ENCODE data around the gene ARHGAP29.
A peak's percentile ranks its signal among the peaks of the same experiment; 100 is the strongest.

Gene ARHGAP29

GRCh38 chr1:94259635-94260289 is 22.4 kb upstream of the ARHGAP29 start:
- DNase-seq, result no peak
- no peak overlapping the region for H3K27ac ChIP-seq (ENCODE audit: low read depth, low read length)
- peaks cover 10% of the 10 kb centered on the region for H3K27me3 ChIP-seq (ENCODE audit: insufficient read depth, low read length, poor library complexity)
- H3K4ac ChIP-seq (ENCODE audit: low read depth, low read length), result no peak overlapping the region
- no peaks in the 10 kb centered on the region for H3K4me1 ChIP-seq (ENCODE audit: control insufficient read depth, low read depth, low read length)
- H3K9ac ChIP-seq (ENCODE audit: low read length), result no peak overlapping the region
- no peaks in the 10 kb centered on the region for H3K79me2 ChIP-seq (ENCODE audit: control insufficient read depth, insufficient read depth, low read length)
- H3K23ac ChIP-seq (ENCODE audit: low read length), result no peak overlapping the region
- H3K4me3 ChIP-seq (ENCODE audit: low read length), result no peak overlapping the region
- H3K79me1 ChIP-seq (ENCODE audit: low read length), result no peaks in the 10 kb centered on the region
- H3K4me2 ChIP-seq (ENCODE audit: low read length), result no peak overlapping the region
- H2AK5ac ChIP-seq (ENCODE audit: low read length), result no peak overlapping the region
- H2BK15ac ChIP-seq (replicated peaks; ENCODE audit: low read depth), result no peak overlapping the region
- H4K5ac ChIP-seq (ENCODE audit: low read length), result no peak overlapping the region
- no peak overlapping the region for H3K56ac ChIP-seq (ENCODE audit: low read length)
- H4K8ac ChIP-seq (ENCODE audit: low read depth, low read length), result no peak overlapping the region
- WGBS (ENCODE audit: extremely low coverage, insufficient coverage, low lambda C conversion rate), result no CpG with 5 or more reads among the region's 7 CpGs
- no peaks in the 10 kb centered on the region for H3K36me3 ChIP-seq (ENCODE audit: control insufficient read depth, insufficient read depth, low read length)
- H2BK120ac ChIP-seq (ENCODE audit: low read depth, low read length), result no peak overlapping the region
- no peak overlapping the region for H2BK5ac ChIP-seq (ENCODE audit: low read length)
- no peak overlapping the region for H3K18ac ChIP-seq (ENCODE audit: low read length)

- Histone ChIP-seq H3K9ac (ENCODE audit: low read length) (no peak overlapping the region), H3K4me2 (ENCODE audit: low read length) (no peak overlapping the region), H2BK120ac (ENCODE audit: low read depth, low read length) (no peak overlapping the region), H3K4me3 (ENCODE audit: low read length) (no peak overlapping the region), H4K8ac (ENCODE audit: low read depth, low read length) (no peak overlapping the region), H3K18ac (ENCODE audit: low read length) (no peak overlapping the region), H3K79me1 (ENCODE audit: low read length) (no peaks in the 10 kb centered on the region), H3K4ac (ENCODE audit: low read depth, low read length) (no peak overlapping the region), H2BK5ac (ENCODE audit: low read length) (no peak overlapping the region), H3K79me2 (ENCODE audit: control insufficient read depth, insufficient read depth, low read length) (no peaks in the 10 kb centered on the region), H3K56ac (ENCODE audit: low read length) (no peak overlapping the region), H3K36me3 (ENCODE audit: control insufficient read depth, insufficient read depth, low read length) (no peaks in the 10 kb centered on the region), H2AK5ac (ENCODE audit: low read length) (no peak overlapping the region), H3K27me3 (ENCODE audit: insufficient read depth, low read length, poor library complexity) (peaks cover 12% of the 10 kb centered on the region), H3K27ac (ENCODE audit: low read depth, low read length) (no peak overlapping the region), H4K5ac (ENCODE audit: low read length) (no peak overlapping the region), H2BK15ac (replicated peaks; ENCODE audit: low read depth) (no peak overlapping the region), H3K4me1 (ENCODE audit: control insufficient read depth, low read depth, low read length) (no peaks in the 10 kb centered on the region), H3K23ac (ENCODE audit: low read length) (no peak overlapping the region)
- DNase-seq, result no peak
Measured at GRCh38 chr1:94258873-94259331, 21.5 kb upstream of the ARHGAP29 start.

DNA sequence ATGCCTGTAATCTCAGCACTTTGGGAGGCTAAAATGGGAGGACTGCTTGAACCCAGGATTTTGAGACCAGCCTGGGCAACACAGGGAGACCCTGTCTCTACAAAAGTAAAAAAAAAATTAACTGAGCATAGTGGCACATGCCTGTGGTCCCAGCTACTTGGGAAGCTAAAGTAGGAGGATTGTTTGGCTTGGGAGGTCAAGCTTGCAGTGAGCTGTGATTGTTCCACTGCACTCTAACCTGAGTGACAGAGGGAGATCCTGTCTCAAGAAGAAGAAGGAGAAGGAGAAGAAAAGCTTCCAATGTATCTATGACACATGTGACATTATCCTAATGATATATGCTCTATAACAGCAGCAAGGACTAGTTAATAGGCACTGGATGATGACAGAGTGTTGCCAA is 20.1 kb upstream of the ARHGAP29 start:
- no peak overlapping the region for H3K9ac ChIP-seq (ENCODE audit: low read length)
- no peak overlapping the region for H2BK120ac ChIP-seq (ENCODE audit: low read depth, low read length)
- H3K4me3 ChIP-seq (ENCODE audit: low read length), result no peak overlapping the region
- H3K27me3 ChIP-seq (ENCODE audit: insufficient read depth, low read length, poor library complexity), result peaks cover 12% of the 10 kb centered on the region
- H2BK15ac ChIP-seq (replicated peaks; ENCODE audit: low read depth), result no peak overlapping the region
- no peak for DNase-seq
- no peak overlapping the region for H3K4ac ChIP-seq (ENCODE audit: low read depth, low read length)
- no peak overlapping the region for H3K27ac ChIP-seq (ENCODE audit: low read depth, low read length)
- no peaks in the 10 kb centered on the region for H3K79me2 ChIP-seq (ENCODE audit: control insufficient read depth, insufficient read depth, low read length)
- H3K4me1 ChIP-seq (ENCODE audit: control insufficient read depth, low read depth, low read length), result no peaks in the 10 kb centered on the region
- no peak overlapping the region for H3K23ac ChIP-seq (ENCODE audit: low read length)
- no peak overlapping the region for H3K18ac ChIP-seq (ENCODE audit: low read length)
- no peak overlapping the region for H2AK5ac ChIP-seq (ENCODE audit: low read length)
- H3K36me3 ChIP-seq (ENCODE audit: control insufficient read depth, insufficient read depth, low read length), result no peaks in the 10 kb centered on the region
- H4K5ac ChIP-seq (ENCODE audit: low read length), result no peak overlapping the region
- no peak overlapping the region for H2BK5ac ChIP-seq (ENCODE audit: low read length)
- no peak overlapping the region for H3K56ac ChIP-seq (ENCODE audit: low read length)
- H3K79me1 ChIP-seq (ENCODE audit: low read length), result no peaks in the 10 kb centered on the region
- no peak overlapping the region for H4K8ac ChIP-seq (ENCODE audit: low read depth, low read length)
- H3K4me2 ChIP-seq (ENCODE audit: low read length), result no peak overlapping the region

GRCh38 chr1:94255476-94255875 is 18.1 kb upstream of the ARHGAP29 start:
- Histone ChIP-seq H3K23ac (ENCODE audit: low read length) (no peak overlapping the region), H3K56ac (ENCODE audit: low read length) (no peak overlapping the region), H2AK5ac (ENCODE audit: low read length) (no peak overlapping the region), H2BK15ac (replicated peaks; ENCODE audit: low read depth) (no peak overlapping the region), H3K4ac (ENCODE audit: low read depth, low read length) (no peak overlapping the region), H3K36me3 (ENCODE audit: control insufficient read depth, insufficient read depth, low read length) (no peaks in the 10 kb centered on the region), H4K5ac (ENCODE audit: low read length) (no peak overlapping the region), H2BK120ac (ENCODE audit: low read depth, low read length) (no peak overlapping the region), H3K18ac (ENCODE audit: low read length) (no peak overlapping the region), H3K4me2 (ENCODE audit: low read length) (no peak overlapping the region), H4K8ac (ENCODE audit: low read depth, low read length) (no peak overlapping the region), H3K79me2 (ENCODE audit: control insufficient read depth, insufficient read depth, low read length) (no peaks in the 10 kb centered on the region), H3K4me1 (ENCODE audit: control insufficient read depth, low read depth, low read length) (no peaks in the 10 kb centered on the region), H3K27ac (ENCODE audit: low read depth, low read length) (no peak overlapping the region), H2BK5ac (ENCODE audit: low read length) (no peak overlapping the region), H3K4me3 (ENCODE audit: low read length) (no peak overlapping the region), H3K27me3 (ENCODE audit: insufficient read depth, low read length, poor library complexity) (peaks cover 6% of the 10 kb centered on the region), H3K79me1 (ENCODE audit: low read length) (no peaks in the 10 kb centered on the region), H3K9ac (ENCODE audit: low read length) (no peak overlapping the region)
- no CpG with 5 or more reads among the region's 2 CpGs for WGBS (ENCODE audit: extremely low coverage, insufficient coverage, low lambda C conversion rate)
- DNase-seq, result no peak

DNA sequence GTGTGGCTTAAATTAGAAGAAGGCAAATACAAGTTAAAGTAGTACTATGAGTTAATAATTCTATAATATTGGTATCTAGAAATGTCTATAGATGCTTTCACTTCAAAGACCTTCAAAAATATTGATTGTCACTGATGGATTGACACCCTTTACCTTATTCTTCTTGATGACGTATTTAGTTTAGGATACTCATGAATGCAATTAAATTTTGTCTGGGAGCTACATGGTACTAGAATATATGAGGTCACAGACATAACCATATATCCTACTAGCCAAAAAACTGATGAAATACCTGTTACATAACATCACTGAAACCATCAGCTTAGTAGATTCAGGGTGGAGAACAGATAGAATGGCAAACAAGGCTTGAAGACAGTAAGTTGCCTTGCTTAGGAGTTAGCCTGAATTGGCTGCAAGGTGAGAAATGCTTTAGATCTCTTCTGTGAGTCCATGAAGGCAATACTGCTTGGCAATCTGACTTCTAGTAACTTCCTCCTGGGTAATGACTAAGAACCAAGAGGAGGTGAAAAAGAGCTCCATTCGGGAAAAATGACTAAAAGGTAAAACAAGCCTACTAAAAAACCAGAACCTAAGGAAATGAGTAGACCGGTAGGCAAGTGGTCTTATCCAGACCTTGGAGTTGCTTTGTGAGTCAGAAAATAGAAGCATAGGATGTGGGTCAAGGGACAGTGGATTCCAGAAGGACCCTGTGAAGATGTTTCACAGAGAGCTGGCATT is 16.9 kb upstream of the ARHGAP29 start:
- no peak overlapping the region for H3K27ac ChIP-seq (ENCODE audit: low read depth, low read length)
- H3K4me2 ChIP-seq (ENCODE audit: low read length), result no peak overlapping the region

More for the DNA sequence above, 16.9 kb upstream of the ARHGAP29 start:
- H3K27me3 ChIP-seq (ENCODE audit: insufficient read depth, low read length, poor library complexity), result peaks cover 6% of the 10 kb centered on the region
- H2BK120ac ChIP-seq (ENCODE audit: low read depth, low read length), result no peak overlapping the region
- H3K79me2 ChIP-seq (ENCODE audit: control insufficient read depth, insufficient read depth, low read length), result no peaks in the 10 kb centered on the region
- WGBS (ENCODE audit: extremely low coverage, insufficient coverage, low lambda C conversion rate), result no CpG with 5 or more reads among the region's 3 CpGs
- no peak overlapping the region for H2BK15ac ChIP-seq (replicated peaks; ENCODE audit: low read depth)
- H3K23ac ChIP-seq (ENCODE audit: low read length), result no peak overlapping the region
- no peak overlapping the region for H2BK5ac ChIP-seq (ENCODE audit: low read length)
- no peak overlapping the region for H2AK5ac ChIP-seq (ENCODE audit: low read length)
- H3K18ac ChIP-seq (ENCODE audit: low read length), result no peak overlapping the region
- no peak overlapping the region for H4K5ac ChIP-seq (ENCODE audit: low read length)
- H3K36me3 ChIP-seq (ENCODE audit: control insufficient read depth, insufficient read depth, low read length), result no peaks in the 10 kb centered on the region
- no peak overlapping the region for H3K9ac ChIP-seq (ENCODE audit: low read length)
- DNase-seq, result peak; percentile 11
- no peak overlapping the region for H3K4me3 ChIP-seq (ENCODE audit: low read length)
- H3K56ac ChIP-seq (ENCODE audit: low read length), result no peak overlapping the region
- no peak overlapping the region for H3K4ac ChIP-seq (ENCODE audit: low read depth, low read length)
- H4K8ac ChIP-seq (ENCODE audit: low read depth, low read length), result no peak overlapping the region
- H3K4me1 ChIP-seq (ENCODE audit: control insufficient read depth, low read depth, low read length), result no peaks in the 10 kb centered on the region
- H3K79me1 ChIP-seq (ENCODE audit: low read length), result no peaks in the 10 kb centered on the region
